HG03097 (cell line): ENCODE data around the gene ACVR1B.

Experiments used
- ATAC-seq: cut with Tn5 transposase; IDR thresholded peaks from one replicate; pipeline ENCODE4 v1.9.1; 2021; ENCODE audit not compliant: unreplicated experiment, low FRiP score

Gene ACVR1B

DNA sequence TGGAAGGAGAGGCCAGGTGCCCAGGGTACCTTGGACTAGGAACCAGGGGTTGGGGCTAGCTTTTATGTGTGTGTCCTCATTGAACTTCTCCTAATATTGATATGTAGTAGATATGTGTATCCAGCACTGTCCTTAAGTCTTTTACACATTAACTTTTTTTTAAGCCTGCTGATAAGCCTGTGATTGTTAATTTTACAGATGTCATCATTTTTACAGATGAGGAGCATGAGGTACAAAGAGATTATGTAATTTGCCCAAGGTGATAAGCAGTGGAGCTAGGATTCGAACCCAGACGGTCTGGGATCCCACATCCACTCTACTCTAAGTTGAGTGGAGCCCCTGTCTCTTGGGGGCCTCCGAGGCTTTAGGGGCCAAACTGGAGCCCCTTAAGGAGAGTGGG is 89.5 kb downstream of the ACVR1B start:
- no peak for ATAC-seq

DNA sequence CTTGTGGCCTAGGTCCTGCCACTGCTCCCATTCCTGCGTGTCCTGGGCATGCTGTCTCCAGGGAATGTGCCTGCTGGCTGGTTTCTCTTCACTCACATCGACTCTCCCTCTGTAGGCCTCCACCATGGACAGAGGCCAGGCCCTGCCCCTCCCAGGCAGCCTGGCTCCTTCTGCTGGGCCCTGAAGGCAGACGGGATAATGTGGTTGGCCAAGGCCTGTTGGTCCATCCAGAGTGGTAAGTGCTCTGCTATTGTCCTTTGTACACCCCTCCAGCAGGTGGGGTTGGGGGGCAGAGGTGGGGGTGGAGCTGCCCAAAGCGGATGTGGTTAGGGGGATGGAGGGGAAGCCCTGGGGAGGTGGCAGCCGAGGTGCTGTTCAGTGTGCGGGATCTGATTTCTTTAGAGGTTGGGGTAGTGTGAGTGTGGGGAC is 90.2 kb downstream of the ACVR1B start:
- no peak for ATAC-seq

DNA sequence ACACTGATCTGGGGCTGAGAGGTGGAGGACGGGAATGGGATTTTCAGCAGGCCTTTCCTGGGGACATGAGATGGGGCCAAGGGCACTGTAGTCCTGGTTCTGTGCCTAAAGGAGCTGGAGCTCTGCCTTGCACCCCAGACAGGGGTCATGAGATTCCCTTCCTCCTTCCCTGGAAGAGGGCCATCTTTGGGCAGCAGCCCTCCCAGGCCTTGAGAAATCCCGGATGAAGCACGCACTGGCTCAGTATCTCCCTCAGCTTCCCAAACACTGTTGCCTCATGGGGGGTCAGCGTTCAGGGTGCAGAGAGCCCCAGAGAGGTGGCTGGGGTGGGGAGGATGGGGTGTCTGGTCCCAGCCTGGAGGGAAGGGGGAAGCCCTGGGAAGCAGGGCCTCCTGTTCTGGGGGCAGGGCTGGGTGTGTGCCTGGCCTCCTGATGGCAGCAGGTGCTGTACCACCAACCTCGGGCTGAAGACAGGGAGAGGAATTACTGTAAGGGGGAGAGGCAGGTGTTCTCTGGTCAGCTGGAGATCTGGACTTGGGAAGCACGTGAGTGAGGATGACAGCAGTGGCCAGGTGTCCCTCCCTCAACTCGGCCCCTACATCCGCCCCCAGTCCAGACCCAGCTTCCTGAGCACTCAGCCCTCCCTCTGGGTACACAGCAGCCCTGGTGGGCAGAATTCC is 91.3 kb downstream of the ACVR1B start:
- no peak for ATAC-seq

DNA sequence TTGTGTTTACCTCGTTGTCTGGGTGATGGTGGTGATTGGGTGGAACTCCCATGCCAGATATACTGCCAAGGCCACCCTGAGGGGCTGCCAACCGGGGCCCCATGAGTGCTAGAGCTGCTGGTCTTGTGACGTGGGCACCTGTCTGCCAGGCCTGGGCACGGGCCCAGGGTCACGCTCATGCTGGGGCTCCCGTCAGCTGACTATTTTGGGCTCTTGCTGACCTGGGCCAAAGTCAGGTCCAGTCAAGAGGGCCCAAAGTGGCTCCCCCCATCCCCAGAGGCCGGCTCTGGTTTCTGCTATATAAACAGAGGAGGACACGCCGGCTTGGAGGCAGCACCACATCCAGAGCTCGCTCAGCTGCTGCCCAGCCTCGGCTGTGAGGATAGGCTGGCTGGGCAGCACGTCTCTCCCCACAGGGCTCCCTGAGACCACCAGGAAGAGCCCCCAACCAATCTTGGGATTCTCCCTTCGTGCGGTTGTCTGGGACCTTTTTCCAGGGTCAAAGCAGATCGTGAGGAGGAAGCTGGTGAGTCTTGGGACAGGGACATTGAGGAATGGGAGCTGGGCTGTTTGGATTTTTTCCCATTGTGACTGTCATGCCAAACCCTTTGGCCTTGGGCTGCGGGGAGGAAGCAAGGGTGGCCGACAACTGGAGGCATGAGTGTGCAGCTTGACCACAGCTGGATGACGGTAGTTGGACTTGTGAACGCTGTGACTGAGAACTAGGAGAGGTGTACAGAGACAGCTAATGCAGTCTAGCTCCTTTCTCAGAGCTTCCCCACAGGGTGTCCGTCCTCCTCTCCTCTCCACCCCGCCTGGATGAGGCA is 92.1 kb downstream of the ACVR1B start:
- ATAC-seq = no peak

DNA sequence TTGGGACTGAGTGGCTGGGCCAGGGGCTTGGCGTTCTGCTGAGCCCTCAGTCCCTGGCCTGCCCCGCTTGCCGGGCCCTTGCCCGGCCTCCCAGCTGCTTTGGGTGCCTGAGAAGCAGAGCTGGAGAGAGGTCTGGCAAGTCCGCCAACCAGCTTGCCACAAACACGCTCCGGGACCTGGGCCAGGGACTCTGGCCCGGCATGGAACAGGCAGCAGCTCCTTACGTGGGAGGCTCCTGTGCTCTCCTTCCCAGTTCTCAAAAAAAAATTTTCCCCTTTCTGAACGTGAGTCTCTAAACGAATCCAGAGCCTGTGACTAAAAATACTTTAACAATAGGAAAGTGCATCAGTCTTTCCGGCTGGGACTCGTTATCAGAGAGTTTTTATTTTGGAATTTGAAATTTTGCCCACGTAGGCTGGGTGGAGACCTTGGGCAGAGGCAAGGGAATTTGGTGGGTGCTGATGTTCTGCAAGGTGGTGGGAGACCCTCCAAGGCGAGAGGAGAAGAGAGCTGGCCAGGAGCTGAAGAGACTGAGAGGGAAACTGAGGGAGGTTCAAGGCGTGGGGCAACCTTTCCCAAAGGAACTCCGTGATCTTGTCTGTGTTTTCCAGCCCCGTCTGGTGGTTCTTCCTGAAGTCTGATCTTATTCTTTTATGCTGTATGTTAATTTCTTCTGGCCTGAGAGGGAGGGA is 92.9 kb downstream of the ACVR1B start:
- no peak for ATAC-seq

DNA sequence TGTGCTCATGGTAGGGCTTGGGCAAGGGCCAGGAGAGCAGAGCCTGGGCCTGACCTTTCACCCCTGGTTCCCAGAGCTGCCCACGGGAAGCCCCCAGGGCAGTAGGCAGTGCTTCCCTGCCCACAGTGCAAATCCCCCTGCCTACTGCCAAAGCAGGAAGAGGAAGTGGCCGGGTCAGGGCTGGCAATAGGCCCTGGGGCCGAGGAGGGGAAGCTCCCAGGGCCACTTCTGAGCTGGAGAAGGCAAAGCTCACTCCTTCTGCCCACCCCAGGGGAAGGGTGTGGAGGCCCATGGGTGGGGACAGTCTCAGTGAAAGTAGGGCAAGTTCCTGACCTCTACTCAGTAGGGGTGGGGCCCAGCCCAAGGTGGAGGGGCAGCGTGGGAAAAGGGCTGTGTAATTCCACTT is 94.3 kb downstream of the ACVR1B start:
- ATAC-seq = no peak
